NCI-H1105 treated with DMSO at 0.1 percent for 48 hours (cell line): ENCODE measurements around the gene METTL15.
"Not testable (repeated sequence)": the region's sequence is repeated elsewhere in the genome, so short reads cannot be mapped to it uniquely, and the experiment has no call there.

ENCODE experiments used
- DNase-seq: peaks from one replicate; lab custom pipeline; 2025; lab: John Stamatoyannopoulos, UW

METTL15 gene

GRCh38 chr11:28110108-28110820 is 2.1 kb downstream of the METTL15 start:
- peak; percentile 72 for DNase-seq

DNA sequence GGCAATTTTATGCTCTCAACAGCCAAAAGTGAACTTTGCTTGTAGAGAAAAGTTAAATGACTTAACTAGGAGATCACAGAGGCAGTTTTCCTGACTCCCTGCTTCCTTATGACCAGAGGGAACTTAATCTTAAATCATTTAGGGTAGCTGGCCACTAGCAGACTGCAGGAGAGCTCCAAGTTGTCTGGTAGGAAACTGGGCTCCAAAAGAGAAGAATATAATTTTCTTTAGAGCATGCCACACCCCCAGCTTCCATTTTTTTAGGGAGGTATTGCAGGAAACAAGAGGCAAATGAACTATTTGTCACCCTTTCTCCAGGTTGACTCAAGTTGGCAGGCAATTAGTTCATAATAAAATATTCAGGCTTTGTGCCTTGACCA is 2.6 kb downstream of the METTL15 start:
- DNase-seq = no peak

DNA sequence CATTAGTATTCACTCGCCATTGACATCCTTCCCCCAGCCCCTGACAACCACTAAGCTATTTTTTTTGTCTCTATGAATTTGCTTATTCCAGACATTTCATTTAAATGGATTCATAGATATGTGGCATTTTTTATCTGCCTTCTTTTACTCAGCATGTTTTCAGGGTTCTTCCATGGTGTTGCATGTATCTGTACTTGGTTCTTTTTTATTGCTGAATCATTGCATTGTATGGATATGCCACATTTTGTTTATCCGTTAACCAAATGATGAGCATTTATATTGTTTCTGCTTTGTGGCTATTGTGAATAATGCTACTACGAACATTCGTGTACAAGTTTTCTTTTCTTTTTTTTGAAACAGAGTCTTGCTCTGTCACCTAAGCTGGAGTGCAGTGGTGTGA is 5.9 kb downstream of the METTL15 start:
- no peak for DNase-seq

DNA sequence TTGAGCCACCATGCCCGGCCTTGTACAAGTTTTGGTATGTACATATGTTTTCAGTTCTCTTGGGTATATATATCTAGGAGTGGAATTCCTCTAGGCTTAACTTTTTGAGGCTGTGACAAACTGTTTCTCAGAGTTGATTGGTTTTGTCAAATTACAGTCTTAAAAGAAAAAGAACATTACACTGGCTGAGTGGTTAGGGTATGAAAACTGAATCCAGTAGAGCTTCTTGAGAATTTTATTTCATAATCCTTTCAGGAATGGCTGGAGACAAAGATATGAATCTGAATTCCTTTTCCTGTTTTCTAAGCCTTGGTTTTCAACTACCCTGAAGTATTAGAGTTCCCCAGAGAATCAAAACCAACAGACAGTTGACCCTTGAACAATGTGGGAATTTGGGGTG is 6.5 kb downstream of the METTL15 start:
- DNase-seq = no peak

DNA sequence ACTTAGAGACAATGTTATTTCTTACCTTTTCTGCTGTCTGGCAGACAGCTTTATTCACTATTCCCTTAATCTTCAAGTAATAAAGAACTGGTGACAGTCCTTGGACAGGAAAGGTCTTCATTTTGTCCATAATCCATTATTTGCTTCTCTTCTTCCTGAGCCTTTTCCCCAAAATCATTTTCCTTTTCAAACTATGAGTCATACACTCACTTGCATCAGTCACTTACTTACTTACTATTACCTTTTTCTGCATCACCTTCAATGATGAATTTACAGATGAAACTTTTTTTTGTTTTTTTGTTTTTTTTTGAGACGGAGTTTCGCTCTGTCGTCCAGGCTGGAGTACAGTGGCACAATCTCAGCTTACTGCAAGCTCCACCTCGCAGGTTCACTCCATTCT is 9.5 kb downstream of the METTL15 start:
- DNase-seq = no peak

- DNase-seq = no peak
These were observed 15.0 kb downstream of the METTL15 start for GRCh38 chr11:28123151-28123581.

DNA sequence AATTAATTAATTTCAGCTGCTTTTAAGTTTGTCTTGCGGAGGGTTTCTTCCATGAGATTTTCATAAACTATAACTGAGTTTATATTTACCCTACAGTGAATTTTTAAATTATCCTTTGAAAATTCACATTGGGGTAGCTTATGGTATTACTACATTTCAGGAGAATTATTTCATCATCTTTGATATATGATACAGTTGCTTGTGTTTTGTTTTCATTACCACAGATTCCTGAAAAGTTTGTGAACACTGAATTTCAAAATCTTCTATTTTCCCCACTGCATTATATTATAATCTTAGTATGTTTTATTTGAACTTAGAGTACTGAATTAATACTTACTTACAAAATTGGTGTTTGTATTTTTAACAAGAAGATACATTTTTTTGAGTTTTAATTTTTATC is 24.4 kb downstream of the METTL15 start:
- no peak for DNase-seq

- no peak for DNase-seq
These were observed 25.0 kb downstream of the METTL15 start for GRCh38 chr11:28133146-28133545.

- DNase-seq = not testable (repeated sequence)
These were observed 28.0 kb downstream of the METTL15 start for GRCh38 chr11:28136157-28136556.

DNA sequence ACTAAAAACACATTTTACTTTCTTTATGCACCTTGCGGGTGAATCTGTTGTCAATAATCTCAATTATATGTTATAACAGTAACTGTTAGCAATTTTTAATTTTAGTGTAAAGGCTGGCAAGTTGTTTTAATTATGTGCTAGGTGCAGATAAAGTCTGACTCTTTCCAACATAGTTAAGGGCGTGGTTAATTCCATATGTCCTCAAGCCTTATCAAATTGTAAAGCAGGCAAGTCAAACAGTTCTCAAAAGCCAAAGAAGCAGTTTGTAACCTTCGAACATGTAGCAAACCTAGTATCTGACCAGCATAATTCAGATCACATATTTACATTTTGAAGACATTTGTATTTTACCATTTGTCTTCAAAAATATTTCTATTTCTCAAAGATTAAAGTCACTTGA is 29.2 kb downstream of the METTL15 start:
- DNase-seq = no peak

DNA sequence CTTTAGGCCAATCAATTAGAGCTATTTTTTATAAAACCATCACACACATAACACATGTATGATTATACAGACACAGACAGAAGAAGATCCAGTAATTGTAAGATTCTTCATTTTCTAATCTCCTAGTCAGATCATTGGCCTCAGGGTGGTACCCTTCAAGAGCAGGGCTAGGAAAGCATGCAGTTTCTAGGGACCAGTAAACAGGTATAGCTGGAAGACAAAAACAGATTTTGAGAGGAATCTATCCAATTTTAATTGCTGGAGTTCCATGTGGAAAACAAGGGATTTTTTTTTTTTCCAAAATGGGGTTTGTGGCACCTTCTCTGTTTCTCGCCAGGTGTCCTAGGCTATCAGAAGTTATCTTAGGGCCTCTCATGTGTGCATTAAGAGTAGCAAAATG is 29.6 kb downstream of the METTL15 start:
- no peak for DNase-seq

DNA sequence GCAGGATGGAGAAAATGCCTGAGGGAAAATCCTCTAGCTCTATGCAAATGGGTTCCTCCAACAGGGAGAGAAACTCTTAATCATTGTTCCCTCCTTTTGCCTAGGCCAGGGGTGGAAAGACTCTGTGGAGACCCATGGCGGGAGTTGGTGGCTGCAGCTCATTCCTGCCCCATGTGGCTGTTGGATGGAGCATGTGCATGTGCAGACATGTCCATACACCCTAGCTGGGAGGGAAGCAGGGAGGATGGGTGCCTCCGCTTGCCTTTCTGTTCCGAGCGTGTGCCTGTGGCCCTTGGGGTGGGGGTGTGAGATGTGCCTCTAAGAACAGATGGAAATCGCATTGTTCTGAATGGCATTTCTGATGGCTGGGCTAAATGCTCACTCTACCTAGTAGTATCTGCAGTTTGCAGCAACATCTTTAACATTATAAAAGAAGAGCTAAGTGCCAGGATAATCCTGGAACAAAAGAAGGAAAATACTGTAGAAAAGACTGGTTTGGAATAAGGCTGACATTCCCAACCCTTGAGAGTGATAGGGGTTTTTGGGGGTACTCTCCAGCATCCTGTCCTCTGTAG is 31.7 kb downstream of the METTL15 start:
- DNase-seq = no peak

DNA sequence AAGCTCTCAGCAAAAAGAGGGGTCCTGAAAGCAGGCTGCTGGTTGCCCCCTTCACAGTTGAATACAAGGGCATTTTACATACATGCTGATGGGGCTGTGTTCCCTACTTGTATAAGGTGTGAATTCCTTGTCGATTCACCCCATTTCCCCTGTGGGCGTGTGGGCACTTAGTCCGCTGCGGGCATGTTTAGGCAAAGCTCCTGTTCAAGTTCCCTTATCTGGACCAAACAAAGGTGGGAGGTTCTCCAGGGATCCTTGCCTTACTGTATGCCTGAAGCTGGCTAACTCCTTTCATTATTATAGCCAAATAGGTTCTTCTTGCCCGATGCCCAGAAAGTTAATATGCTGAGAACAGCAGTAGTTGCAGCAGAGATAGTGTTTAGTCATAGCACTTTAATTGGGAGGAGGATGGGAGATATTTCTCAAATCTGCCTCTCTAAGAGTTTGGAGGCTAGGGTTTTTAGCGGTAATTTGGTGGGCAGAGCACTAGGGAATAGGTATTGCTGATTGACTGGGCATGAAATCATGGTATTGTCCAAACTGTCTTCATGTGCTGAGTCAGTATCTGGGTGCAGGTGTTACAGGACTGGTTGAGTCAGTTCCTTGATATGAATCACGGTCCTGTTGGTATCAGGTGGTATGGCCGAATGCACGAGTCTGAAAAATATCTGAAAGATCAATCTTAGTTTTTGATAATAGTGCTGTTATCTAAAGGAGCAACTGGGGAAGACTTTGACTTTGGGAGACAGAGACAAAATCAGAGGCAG is 32.7 kb downstream of the METTL15 start:
- DNase-seq = no peak

GRCh38 chr11:28142724-28143123 is 34.5 kb downstream of the METTL15 start:
- no peak for DNase-seq

- no peak for DNase-seq
These were observed 36.6 kb downstream of the METTL15 start for GRCh38 chr11:28144808-28145207.

DNA sequence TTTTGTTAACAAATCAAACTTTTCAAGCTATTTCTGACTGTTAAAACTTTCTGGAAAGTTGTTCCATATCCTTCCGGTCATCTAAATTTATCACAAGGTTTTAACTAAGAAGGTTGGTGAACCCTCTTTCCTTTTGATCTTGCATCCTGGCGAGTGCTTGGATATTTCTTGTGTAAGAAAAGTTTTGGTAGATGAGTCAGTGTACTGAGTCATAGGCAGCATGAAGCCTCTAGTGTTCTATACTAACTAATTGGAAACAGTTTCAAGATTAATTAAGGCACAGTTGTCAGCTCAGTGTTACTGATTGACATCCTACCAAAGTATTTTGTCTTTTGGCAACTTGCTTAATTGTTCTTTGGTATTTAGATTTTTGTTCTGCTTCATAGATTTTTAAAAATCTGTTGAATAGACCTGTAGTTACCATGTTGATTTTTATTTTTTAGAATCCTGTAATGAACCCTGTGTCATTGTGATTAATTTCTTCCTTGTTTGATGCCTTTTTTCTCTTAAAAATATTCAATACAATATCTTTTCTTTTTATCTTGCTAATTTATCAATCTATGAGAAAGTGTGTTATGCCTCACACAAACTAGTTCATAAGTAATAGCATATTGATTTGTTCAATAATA is 38.0 kb downstream of the METTL15 start:
- DNase-seq = no peak

DNA sequence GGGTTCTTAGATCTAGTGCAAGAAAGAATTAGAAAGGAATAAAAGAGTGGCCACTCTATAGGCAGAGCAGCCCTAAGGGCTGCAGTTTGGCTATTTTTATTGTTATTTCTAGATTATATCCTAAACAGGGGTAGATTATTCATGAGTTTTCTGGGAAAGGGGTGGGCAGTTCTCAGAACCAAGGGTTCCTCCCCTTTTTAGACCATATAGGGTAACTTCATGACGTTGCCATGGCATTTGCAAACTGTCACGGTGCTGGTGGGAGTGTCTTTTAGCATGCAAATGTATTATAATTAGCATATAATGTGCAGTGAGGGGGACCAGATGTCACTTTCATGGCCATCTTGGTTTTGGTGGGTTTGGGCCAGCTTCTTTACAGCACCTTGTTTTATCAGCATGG is 44.6 kb downstream of the METTL15 start:
- no peak for DNase-seq

- DNase-seq = no peak
These were observed 45.4 kb downstream of the METTL15 start for GRCh38 chr11:28153586-28153985.

DNA sequence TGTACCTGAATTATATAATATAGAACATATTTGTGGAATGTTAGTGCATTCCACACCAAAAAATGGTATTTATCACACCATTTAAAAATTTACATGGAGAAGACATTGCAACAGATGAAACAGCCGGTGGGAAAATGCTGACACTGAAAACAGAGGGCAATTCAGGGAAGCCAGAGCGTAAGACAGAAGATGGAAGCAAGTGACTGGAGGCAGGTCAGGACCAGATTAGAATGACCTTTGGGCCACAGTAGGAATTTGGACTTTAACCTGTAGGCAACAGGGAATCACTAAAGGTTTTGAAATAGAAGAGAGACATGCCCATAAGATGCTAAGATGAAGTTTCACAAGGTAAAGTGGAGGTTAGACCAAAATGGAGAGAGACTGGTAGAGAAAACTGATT is 60.5 kb downstream of the METTL15 start:
- no peak for DNase-seq

GRCh38 chr11:28169816-28170215 is 61.6 kb downstream of the METTL15 start:
- DNase-seq = no peak

DNA sequence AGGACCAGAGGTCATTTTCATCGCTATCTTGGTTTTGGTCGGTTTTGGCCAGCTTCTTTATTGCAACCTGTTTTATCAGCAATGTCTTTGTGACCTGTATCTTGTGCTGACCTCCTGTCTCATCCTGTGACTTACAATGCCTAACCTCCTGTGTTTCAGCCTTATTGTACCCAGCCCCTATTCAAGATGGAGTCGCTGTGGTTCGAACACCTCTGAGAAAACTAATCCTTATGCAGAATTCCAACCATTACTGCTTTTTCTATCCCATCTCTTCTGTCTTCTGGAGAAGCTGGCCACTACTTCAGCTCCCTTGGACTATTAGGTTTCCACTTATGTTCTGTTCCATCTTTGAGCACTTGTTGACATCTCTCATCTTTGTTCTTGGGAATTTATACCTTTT is 62.6 kb downstream of the METTL15 start:
- no peak for DNase-seq

GRCh38 chr11:28176351-28176750 is 68.2 kb downstream of the METTL15 start:
- no peak for DNase-seq

DNA sequence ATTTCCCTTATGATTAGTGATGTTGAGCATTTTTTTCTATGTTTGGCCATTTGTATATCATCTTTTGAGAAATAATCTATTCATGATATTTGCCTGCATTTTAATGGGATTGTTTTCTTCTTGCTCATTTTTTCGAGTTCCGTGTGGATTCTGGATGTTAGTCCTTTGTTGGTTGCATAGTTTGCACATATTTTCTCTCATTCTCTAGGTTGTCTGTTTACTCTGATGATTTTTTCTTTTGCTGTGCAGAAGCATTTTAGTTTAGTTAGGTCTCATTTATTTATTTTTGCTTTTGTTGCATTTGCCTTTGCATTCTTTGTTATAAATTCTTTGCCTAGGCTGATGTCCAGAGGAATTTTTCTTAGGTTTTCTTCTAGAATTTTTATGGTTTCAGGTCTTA is 87.3 kb downstream of the METTL15 start:
- no peak for DNase-seq
